SK-N-SH treated with all-trans-retinoic acid at 6 μM for 48 hours (cell line): Measurements from ENCODE around the gene ZFHX3.

Source experiments
- ATAC-seq: fragments of 200-7000 bp; cut with Tn5 transposase; 3 replicates; pipeline ENCODE4 v1.9.1; 2020; ENCODE audit warnings: mild to moderate bottlenecking, moderate library complexity
- CSDC2 ChIP-seq: fragments of 250-450 bp; sonication (Bioruptor Pico); IDR thresholded peaks from 2 replicates; pipeline ENCODE4 v1.5.0; 2020; ENCODE audit warnings: mild to moderate bottlenecking, moderate library complexity
- GLIS3 ChIP-seq: fragments of 250-450 bp; sonication (Bioruptor Pico); IDR thresholded peaks from 2 replicates; pipeline ENCODE4 v1.5.0; 2020; ENCODE audit warnings: mild to moderate bottlenecking, moderate library complexity
- OSR1 ChIP-seq: fragments of 250-450 bp; sonication (Bioruptor Pico); IDR thresholded peaks from 2 replicates; pipeline ENCODE4 v1.8.0; 2022; ENCODE audit warnings: moderate library complexity, mild to moderate bottlenecking, inconsistent platforms
- PPARA ChIP-seq: fragments of 250-450 bp; sonication (Bioruptor Pico); IDR thresholded peaks from 2 replicates; pipeline ENCODE4 v1.5.0; 2020; ENCODE audit warnings: mild to moderate bottlenecking, borderline replicate concordance
- RARB ChIP-seq: fragments of 250-450 bp; sonication (Bioruptor Pico); IDR thresholded peaks from 2 replicates; pipeline ENCODE4 v1.8.0; 2021; ENCODE audit warnings: mild to moderate bottlenecking, moderate library complexity
- SNAI2 ChIP-seq: fragments of 250-450 bp; sonication (Bioruptor Pico); IDR thresholded peaks from 2 replicates; pipeline ENCODE4 v1.5.0; 2020; ENCODE audit warnings: mild to moderate bottlenecking, moderate library complexity
- TCF4 ChIP-seq: fragments of 250-450 bp; sonication (Bioruptor Pico); IDR thresholded peaks from 2 replicates; pipeline ENCODE4 v1.8.0; 2021; ENCODE audit warnings: mild to moderate bottlenecking, moderate library complexity, borderline replicate concordance
- TSHZ2 ChIP-seq: fragments of 250-450 bp; sonication (Bioruptor Pico); IDR thresholded peaks from 2 replicates; pipeline ENCODE4 v1.5.0; 2020; ENCODE audit warnings: mild to moderate bottlenecking, moderate library complexity
- ZC3H10 ChIP-seq: fragments of 250-450 bp; sonication (Bioruptor Pico); IDR thresholded peaks from 2 replicates; pipeline ENCODE4 v1.5.1; 2021; ENCODE audit warnings: mild to moderate bottlenecking, moderate library complexity
- ZFP3 ChIP-seq: fragments of 250-450 bp; sonication (Bioruptor Pico); IDR thresholded peaks from 2 replicates; pipeline ENCODE4 v1.5.0; 2020; ENCODE audit warnings: mild to moderate bottlenecking, moderate library complexity
- ZFP30 ChIP-seq: fragments of 450-650 bp; formaldehyde crosslinking; IDR thresholded peaks from 2 replicates; pipeline ENCODE4 v1.5.0; 2022; ENCODE audit warnings: mild to moderate bottlenecking, moderate library complexity
- ZNF565 ChIP-seq: fragments of 450-650 bp; formaldehyde crosslinking; conservative IDR thresholded peaks from 2 replicates; pipeline ENCODE4 v1.5.0; 2020; ENCODE audit warnings: low read depth, mild to moderate bottlenecking, moderate library complexity
- ZNF70 ChIP-seq: fragments of 450-650 bp; formaldehyde crosslinking; IDR thresholded peaks from 2 replicates; pipeline ENCODE4 v1.5.0; 2020; ENCODE audit warnings: mild to moderate bottlenecking, moderate library complexity
- ZNF8 ChIP-seq: fragments of 450-650 bp; formaldehyde crosslinking; IDR thresholded peaks from 2 replicates; pipeline ENCODE4 v1.5.0; 2020; ENCODE audit warnings: mild to moderate bottlenecking, moderate library complexity
- TF ChIP-seq, protein P1 (sequence below): fragments of 250-450 bp; sonication (Bioruptor Pico); IDR thresholded peaks from 2 replicates; pipeline ENCODE4 v1.5.1; 2021; ENCODE audit warnings: mild to moderate bottlenecking, moderate library complexity
- TF ChIP-seq, protein P2 (sequence below): fragments of 250-450 bp; sonication (Bioruptor Pico); IDR thresholded peaks from 2 replicates; pipeline ENCODE4 v1.5.1; 2020; ENCODE audit warnings: low read depth, mild to moderate bottlenecking, moderate library complexity
- TF ChIP-seq, protein P3 (sequence below): fragments of 250-450 bp; sonication (Bioruptor Pico); IDR thresholded peaks from 2 replicates; pipeline ENCODE4 v1.8.0; 2020; ENCODE audit warnings: mild to moderate bottlenecking, moderate library complexity, borderline replicate concordance

ZFHX3 gene

DNA sequence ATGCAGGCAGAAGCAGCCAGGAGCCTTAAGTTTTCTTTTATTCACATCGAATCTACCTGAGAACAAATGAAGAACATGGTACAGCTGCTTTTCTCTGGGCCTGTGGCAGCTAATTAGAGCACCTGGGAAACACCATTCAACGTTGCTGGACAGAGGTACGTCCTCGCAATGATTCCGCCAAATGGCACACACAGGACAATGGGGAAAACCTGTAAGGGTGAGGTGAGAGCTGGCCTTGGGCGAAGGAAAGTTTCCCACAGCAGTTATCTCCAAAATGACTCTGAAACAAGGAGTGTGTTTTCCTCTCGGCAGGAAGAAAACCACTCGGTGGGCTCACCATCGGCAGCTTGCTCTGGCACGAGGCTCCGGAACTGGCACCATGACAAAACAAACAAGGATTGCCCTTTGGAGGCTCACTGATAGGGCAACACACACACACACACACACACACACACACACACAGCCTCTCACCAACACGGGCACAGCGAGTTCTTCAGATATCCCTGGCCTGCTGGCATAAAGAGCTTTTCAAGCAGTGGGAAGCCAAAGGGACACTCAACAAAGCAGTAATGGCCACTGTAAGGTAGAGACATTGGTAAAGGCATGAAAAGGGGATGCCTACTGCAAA is 73.7 kb downstream of the ZFHX3 start:
- ATAC-seq, result no peak

DNA sequence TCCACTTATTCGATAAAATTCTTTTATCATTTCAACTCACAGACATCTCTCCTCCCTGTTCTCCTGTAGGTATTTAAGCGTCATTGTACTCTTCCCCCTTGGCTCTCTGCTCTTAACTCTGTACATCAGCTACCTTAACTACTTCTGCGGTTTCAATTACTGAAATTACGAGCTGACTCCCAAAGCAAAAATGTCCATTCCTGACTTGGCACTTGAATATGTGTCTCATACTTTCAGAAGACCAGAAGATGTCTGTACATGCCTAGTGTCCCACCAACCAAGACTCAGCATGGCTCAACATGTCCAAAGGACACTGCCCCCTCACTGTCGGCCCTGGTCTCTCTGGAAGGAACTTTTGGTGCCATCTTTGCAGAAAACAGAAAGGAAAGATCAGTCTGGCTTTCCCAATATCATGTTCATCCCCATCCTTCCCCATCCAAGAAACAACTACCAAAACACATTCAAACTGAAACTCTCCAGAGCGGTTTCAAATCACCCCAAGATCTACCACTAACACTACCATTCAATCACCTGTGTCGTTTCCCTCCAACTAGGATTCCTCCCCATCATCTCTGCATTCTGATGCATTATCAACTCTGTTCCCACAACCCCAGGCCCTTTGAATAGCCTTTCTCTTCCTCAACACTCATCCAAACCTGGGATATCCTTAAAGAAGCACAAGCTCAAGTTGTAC is 74.9 kb downstream of the ZFHX3 start:
- ATAC-seq, result no peak
- TF ChIP-seq TSHZ2 (CRISPR knock-in tag), result no peak
- no peak for TF ChIP-seq ZNF565 (CRISPR knock-in tag)
- TF ChIP-seq, protein P1, sequence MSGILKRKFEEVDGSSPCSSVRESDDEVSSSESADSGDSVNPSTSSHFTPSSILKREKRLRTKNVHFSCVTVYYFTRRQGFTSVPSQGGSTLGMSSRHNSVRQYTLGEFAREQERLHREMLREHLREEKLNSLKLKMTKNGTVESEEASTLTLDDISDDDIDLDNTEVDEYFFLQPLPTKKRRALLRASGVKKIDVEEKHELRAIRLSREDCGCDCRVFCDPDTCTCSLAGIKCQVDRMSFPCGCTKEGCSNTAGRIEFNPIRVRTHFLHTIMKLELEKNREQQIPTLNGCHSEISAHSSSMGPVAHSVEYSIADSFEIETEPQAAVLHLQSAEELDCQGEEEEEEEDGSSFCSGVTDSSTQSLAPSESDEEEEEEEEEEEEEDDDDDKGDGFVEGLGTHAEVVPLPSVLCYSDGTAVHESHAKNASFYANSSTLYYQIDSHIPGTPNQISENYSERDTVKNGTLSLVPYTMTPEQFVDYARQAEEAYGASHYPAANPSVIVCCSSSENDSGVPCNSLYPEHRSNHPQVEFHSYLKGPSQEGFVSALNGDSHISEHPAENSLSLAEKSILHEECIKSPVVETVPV (CRISPR knock-in tag), result no peak
- TF ChIP-seq, protein P2, sequence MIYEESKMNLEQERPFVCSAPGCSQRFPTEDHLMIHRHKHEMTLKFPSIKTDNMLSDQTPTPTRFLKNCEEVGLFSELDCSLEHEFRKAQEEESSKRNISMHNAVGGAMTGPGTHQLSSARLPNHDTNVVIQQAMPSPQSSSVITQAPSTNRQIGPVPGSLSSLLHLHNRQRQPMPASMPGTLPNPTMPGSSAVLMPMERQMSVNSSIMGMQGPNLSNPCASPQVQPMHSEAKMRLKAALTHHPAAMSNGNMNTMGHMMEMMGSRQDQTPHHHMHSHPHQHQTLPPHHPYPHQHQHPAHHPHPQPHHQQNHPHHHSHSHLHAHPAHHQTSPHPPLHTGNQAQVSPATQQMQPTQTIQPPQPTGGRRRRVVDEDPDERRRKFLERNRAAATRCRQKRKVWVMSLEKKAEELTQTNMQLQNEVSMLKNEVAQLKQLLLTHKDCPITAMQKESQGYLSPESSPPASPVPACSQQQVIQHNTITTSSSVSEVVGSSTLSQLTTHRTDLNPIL (CRISPR knock-in tag), result no peak
- no peak for TF ChIP-seq ZFP30 (CRISPR knock-in tag)
- no peak for TF ChIP-seq ZC3H10 (CRISPR knock-in tag)
- no peak for TF ChIP-seq RARB (CRISPR knock-in tag)
- TF ChIP-seq ZNF8 (CRISPR knock-in tag), result no peak
- TF ChIP-seq GLIS3 (CRISPR knock-in tag), result no peak
- TF ChIP-seq TCF4, result no peak
- no peak for TF ChIP-seq ZFP3 (CRISPR knock-in tag)
- no peak for TF ChIP-seq ZNF70 (CRISPR knock-in tag)
- no peak for TF ChIP-seq SNAI2 (CRISPR knock-in tag)

More for the DNA sequence above, 73.7 kb downstream of the ZFHX3 start:
- no peak for TF ChIP-seq ZNF565 (CRISPR knock-in tag)

GRCh38 chr16:72971370-72971769 is 76.6 kb downstream of the ZFHX3 start:
- ATAC-seq, result no peak
- TF ChIP-seq ZC3H10 (CRISPR knock-in tag), result no peak
- TF ChIP-seq, all 23 proteins: peak for 0

GRCh38 chr16:72970656-72971055 is 77.3 kb downstream of the ZFHX3 start:
- ATAC-seq, result no peak
- no peak for TF ChIP-seq ZC3H10 (CRISPR knock-in tag)
- no peak for TF ChIP-seq CSDC2 (CRISPR knock-in tag)

- no peak for ATAC-seq
- TF ChIP-seq TSHZ2 (CRISPR knock-in tag), result no peak
- no peak for TF ChIP-seq ZNF565 (CRISPR knock-in tag)
- TF ChIP-seq, protein P3, sequence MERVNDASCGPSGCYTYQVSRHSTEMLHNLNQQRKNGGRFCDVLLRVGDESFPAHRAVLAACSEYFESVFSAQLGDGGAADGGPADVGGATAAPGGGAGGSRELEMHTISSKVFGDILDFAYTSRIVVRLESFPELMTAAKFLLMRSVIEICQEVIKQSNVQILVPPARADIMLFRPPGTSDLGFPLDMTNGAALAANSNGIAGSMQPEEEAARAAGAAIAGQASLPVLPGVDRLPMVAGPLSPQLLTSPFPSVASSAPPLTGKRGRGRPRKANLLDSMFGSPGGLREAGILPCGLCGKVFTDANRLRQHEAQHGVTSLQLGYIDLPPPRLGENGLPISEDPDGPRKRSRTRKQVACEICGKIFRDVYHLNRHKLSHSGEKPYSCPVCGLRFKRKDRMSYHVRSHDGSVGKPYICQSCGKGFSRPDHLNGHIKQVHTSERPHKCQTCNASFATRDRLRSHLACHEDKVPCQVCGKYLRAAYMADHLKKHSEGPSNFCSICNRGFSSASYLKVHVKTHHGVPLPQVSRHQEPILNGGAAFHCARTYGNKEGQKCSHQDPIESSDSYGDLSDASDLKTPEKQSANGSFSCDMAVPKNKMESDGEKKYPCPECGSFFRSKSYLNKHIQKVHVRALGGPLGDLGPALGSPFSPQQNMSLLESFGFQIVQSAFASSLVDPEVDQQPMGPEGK (CRISPR knock-in tag), result no peak
- TF ChIP-seq PPARA (CRISPR knock-in tag), result no peak
- TF ChIP-seq ZC3H10 (CRISPR knock-in tag), result no peak
- TF ChIP-seq OSR1 (CRISPR knock-in tag), result no peak
Measured at GRCh38 chr16:72969812-72970211, 78.1 kb downstream of the ZFHX3 start.
